D721Med (cell line): ENCODE measurements around the gene SMIM32.
A peak's percentile ranks its signal among the peaks of the same experiment; 100 is the strongest.

Source experiments
- DNase-seq: peaks from one replicate; pipeline ENCODE4 v3.0.0; 2011; ENCODE audit warnings: low spot score; ENCODE audit not compliant: insufficient read length
- FAIRE-seq: peaks from 2 replicates; lab custom pipeline; 2011; peaks lifted over from hg19 to GRCh38; lab: Jason Lieb, UNC
- CTCF ChIP-seq: IDR thresholded peaks from 2 replicates; pipeline ENCODE4 v1.5.1; 2012; ENCODE audit warnings: mild to moderate bottlenecking, control low read depth; ENCODE audit not compliant: insufficient read depth; ENCODE audit errors: missing control alignments

SMIM32 gene

DNA sequence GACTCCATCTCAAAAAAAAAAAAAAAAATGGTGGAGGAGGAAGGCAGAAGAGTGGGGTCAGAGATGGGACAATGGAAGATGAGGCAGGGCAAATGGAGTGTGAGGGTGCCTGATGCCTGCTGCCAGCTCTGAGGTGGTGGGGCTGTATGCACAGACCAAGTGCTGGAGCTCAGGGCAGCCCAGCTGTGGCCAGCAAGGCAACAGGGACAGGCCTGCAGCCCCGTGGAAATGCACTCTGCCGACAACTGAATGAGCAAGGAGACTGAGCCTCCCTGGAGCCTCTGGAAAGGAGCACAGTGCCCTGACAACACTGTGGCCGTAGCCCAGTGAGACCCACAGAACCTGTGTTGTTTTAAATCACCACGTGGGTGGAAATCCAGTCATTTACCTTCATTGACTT is 22.9 kb upstream of the SMIM32 start:
- no peak for FAIRE-seq
- no peak for TF ChIP-seq CTCF
- DNase-seq: no peak

- no peak for TF ChIP-seq CTCF
- FAIRE-seq: no peak
- no peak for DNase-seq
Observed at GRCh38 chr5:136213919-136214493, 21.0 kb upstream of the SMIM32 start.

DNA sequence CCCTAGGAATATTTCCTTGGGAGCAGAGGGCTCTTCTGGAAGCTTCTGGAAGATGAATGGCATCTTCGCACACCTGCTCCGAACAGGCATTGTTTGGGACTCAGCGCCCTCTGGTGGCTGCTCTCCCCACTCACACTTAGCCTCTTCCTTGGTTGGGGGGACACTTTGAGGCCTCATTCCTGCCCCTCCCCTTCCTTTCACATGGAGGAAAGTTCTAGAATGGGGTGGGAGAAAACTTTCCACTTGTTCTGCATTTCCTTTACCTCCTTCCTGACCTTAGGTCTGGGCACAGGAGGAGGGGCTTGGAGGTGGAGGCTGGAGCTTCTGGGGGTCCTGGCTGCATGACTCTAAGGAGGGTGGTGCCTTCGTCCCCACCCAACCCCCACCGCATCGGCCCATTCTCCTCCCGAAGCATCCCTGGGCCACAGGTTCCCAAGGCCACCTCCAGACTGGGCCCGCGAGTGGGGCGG is 19.3 kb upstream of the SMIM32 start:
- peak; percentile 76 for DNase-seq
- FAIRE-seq: peak; percentile 16
- peak; percentile 87 for TF ChIP-seq CTCF

DNA sequence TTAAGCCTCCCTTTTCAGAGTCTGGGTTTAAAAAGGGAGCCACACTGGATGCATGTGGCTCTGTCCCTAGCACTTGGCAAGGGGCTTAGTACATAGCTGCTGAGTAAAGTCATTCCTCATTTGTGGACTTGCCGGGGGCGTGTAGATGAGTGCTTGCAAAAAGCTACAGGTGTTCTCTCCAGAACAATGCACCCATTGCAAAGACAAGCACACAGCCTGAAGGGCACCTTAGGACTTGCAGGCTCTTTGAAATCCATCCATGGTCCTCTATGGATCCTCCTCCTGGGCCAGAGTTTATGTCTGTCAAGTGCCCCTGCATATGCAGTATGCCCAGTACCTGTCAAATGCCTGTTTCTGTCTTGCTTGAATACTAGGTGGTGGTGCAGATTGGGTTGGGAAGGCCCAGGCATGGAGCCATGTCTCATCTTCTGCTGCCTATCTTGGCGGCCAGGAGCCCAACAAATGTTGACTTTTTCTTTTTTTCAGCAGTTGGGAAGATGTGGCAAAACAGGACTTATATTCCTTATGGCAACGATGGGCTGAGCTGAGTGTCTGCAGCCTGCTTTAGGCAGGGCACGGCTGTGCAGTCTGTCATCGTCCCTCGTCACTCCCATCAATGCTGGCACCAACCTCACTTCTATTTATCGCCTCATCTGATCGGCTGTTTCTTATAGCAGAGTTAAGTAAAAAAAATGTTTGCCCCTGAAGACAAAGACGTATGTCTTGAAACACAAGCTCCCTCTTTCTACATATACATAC is 18.5 kb upstream of the SMIM32 start:
- no peak for TF ChIP-seq CTCF
- FAIRE-seq (no peak), DNase-seq (no peak)

DNA sequence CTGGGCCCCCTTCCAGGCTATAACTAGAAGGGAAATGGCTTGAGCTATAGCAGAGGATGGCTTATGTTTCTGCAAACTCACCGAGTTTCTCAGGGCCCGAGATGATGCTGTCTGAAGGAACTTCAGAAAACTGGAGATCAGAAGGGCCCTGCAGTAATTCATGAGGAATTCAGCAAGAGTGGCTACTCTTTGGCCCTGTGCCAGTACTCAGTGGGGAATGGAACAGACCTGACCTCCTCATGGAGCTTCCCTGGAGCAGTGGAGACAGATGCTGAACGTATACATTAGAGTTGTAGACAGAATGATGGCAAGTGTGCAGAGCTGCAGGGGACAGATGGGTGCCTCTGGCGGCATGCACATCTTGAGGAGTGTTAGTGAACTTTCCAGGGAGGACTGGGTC is 17.3 kb upstream of the SMIM32 start:
- no peak for DNase-seq
- FAIRE-seq: no peak
- no peak for TF ChIP-seq CTCF

DNA sequence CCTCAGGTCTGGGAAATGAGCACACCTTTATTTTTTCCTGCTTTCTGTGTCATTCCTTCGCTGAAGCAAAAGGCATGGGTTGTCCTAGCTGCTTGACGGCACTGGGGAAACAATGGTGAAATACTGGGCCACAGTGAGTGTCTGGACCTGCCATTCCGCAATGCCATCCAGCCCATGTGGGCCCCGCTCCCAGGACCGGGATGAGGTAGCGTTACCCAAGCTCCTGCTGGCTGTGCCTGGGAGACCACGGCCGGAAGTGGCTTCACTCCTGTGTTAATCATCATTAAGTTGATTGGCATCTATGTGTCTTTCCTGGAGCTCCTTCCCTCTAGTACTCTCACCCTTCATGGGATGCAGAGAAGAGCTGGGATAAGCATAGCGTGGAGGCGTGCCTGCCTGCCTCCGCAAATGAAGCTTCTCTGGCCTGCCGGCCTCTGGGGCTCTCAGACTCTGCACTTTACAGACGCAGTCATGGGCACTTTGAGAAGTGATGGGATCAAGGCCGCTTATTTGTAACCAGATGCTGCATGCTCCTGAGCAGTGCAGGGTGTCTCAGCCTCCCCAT is 16.5 kb upstream of the SMIM32 start:
- DNase-seq: no peak
- TF ChIP-seq CTCF: no peak
- no peak for FAIRE-seq

DNA sequence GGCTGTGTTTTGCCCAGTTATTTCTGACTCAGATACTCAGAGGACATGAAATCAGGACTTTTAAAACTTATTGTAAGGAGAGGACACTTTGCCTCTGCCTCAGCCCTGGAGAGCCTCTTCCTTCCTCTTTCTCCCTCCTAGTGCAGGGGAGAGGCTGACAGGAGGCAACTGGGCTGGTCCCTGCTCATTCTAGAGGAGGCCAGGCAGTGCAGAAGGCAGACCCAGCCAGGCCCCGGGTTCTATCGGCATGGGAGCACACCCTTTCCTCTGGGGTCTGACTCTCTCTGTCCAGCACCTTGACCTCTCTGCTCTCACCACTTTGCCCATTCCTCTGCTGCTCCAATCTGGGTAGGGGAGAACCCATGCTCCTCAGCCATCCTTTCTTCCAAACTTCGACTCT is 16.0 kb upstream of the SMIM32 start:
- no peak for TF ChIP-seq CTCF
- DNase-seq (no peak), FAIRE-seq (no peak)
